Measurements from ENCODE around the gene HASPIN.
"Not testable (repeated sequence)": the region's sequence is repeated elsewhere in the genome, so short reads cannot be mapped to it uniquely, and the experiment has no call there.

HASPIN gene

GRCh38 chr17:3729881-3730280 lies 6.2 kb downstream of the HASPIN start:
- no peak for TF ChIP-seq CTCF (IDR thresholded peaks at IDR 0.05)
- H3K27me3 ChIP-seq: no peaks in the 10 kb centered on the region

DNA sequence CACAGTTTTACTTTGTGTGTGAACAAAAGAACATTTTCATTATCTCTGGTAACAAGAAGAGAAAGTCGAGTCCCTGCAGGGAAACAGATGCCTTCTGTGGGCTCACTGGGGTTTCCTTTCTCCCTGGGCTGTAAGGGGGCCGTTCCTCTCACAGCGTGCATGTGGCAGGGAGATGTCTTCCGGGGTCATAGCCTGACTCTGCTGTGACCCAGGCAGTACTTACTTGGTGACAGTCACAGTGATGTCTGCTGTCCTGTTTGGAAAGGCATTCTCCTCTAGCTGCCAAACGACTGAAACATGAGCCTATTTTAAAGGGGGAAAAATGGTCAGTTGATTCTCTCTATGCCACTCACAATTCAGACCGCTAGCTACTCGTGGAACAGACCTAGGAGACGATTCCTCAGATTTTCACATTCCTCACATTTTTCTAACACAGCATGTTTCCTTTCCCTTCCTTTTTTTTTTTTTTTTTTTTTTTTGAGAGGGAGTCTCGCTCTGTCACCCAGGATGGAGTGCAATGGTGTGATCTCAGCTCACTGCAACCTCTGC lies 7.3 kb downstream of the HASPIN start:
- H3K27ac ChIP-seq: no peak overlapping the region
- H3K4me3 ChIP-seq (ENCODE audit: low read depth in 1 of 2, low read length in 1 of 2): no peak overlapping the region
- H3K4me1 ChIP-seq (ENCODE audit: control insufficient read depth in 1 of 2, insufficient read depth in 1 of 2, low read depth in 1 of 2, low read length in 1 of 2): peaks cover 0 to 5% of the 10 kb centered on the region in 2 experiments
- H3K27me3 ChIP-seq: no peaks in the 10 kb centered on the region
- peaks cover 6% of the 10 kb centered on the region for H3K36me3 ChIP-seq
- no peaks in the 10 kb centered on the region for H3K9me3 ChIP-seq
- no peak for TF ChIP-seq CTCF (IDR thresholded peaks at IDR 0.05)

More at GRCh38 chr17:3729881-3730280, 6.2 kb downstream of the HASPIN start:
- no peak overlapping the region for H3K27ac ChIP-seq
- H3K36me3 ChIP-seq: peaks cover 6% of the 10 kb centered on the region
- no peak overlapping the region for H3K4me3 ChIP-seq (ENCODE audit: low read depth in 1 of 2, low read length in 1 of 2)
- H3K9me3 ChIP-seq: no peaks in the 10 kb centered on the region
- peaks cover 0 to 3% of the 10 kb centered on the region in 2 experiments for H3K4me1 ChIP-seq (ENCODE audit: control insufficient read depth in 1 of 2, insufficient read depth in 1 of 2, low read depth in 1 of 2, low read length in 1 of 2)

DNA sequence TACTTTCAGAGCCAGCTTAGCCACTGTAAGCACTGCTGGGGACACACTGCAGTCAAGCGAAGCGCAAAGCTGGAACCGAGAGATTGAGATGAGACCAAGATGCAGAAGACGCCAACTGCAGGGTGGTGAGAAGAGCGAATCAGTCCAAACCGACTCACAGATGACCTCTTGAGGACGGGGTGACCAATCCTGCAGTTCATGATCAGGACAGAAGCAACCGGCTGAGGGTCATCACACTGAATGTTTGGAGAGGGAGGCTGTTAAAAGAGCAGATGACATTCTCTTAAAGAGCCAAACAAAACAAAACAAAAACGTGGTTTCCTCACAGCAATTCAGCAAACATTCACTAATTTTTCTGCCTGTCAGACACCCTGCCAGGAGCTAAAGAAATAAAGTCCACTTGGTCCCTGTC lies 8.5 kb downstream of the HASPIN start:
- no peak for TF ChIP-seq CTCF (IDR thresholded peaks at IDR 0.05)
- H3K4me1 ChIP-seq (ENCODE audit: control insufficient read depth in 1 of 2, insufficient read depth in 1 of 2, low read depth in 1 of 2, low read length in 1 of 2): peaks cover 0 to 5% of the 10 kb centered on the region in 2 experiments
- H3K9me3 ChIP-seq: no peaks in the 10 kb centered on the region
- no peaks in the 10 kb centered on the region for H3K27me3 ChIP-seq
- H3K27ac ChIP-seq: no peak overlapping the region
- H3K36me3 ChIP-seq: peaks cover 6% of the 10 kb centered on the region
- H3K4me3 ChIP-seq (ENCODE audit: low read depth in 1 of 2, low read length in 1 of 2): no peak overlapping the region

- H3K4me1 ChIP-seq (ENCODE audit: control insufficient read depth in 1 of 2, insufficient read depth in 1 of 2, low read depth in 1 of 2, low read length in 1 of 2); H3K9me3 ChIP-seq; H3K36me3 ChIP-seq; H3K27me3 ChIP-seq; H3K27ac ChIP-seq; H3K4me3 ChIP-seq (ENCODE audit: low read depth in 1 of 2, low read length in 1 of 2): not testable (repeated sequence)
Measured at GRCh38 chr17:3734911-3735276, 11.2 kb downstream of the HASPIN start.

DNA sequence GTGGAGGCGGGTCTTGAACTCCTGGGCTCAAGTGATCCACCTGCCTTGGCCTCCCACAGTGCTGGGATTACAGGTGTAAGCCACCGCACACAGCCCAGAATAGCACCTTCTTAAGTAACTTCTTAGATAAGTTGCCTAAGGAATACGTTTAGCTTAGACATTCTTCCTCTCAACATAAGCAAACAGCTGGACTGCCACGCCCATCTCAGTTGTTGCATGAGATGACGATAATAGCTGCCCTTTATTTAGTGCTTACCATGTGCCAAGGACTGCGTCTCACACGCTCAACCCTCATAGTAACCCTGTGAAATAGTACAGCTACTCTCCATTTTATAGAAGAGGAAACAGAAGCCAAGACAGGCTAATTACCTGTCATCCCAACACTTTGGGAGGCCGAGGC lies 11.8 kb downstream of the HASPIN start:
- Histone ChIP-seq H3K9me3 (no peaks in the 10 kb centered on the region), H3K4me3 (ENCODE audit: low read depth in 1 of 2, low read length in 1 of 2) (no peak overlapping the region), H3K27ac (no peak overlapping the region), H3K36me3 (no peaks in the 10 kb centered on the region), H3K27me3 (no peaks in the 10 kb centered on the region), H3K4me1 (ENCODE audit: control insufficient read depth in 1 of 2, insufficient read depth in 1 of 2, low read depth in 1 of 2, low read length in 1 of 2) (peaks cover 13 to 14% of the 10 kb centered on the region in 2 experiments)
- TF ChIP-seq CTCF (IDR thresholded peaks at IDR 0.05): no peak

- no peak overlapping the region for H3K4me3 ChIP-seq (ENCODE audit: low read depth in 1 of 2, low read length in 1 of 2)
- no peaks in the 10 kb centered on the region for H3K36me3 ChIP-seq
- H3K27me3 ChIP-seq: no peaks in the 10 kb centered on the region
- no peak for TF ChIP-seq CTCF (IDR thresholded peaks at IDR 0.05)
- no peaks in the 10 kb centered on the region for H3K9me3 ChIP-seq
- H3K4me1 ChIP-seq (ENCODE audit: control insufficient read depth in 1 of 2, insufficient read depth in 1 of 2, low read depth in 1 of 2, low read length in 1 of 2): peaks cover 25% of the 10 kb centered on the region in 2 experiments
- peak overlapping the region; percentile 89 for H3K27ac ChIP-seq
Measured at GRCh38 chr17:3738562-3739295, 15.0 kb downstream of the HASPIN start.
